Ovary (tissue), 3 donors: Measurements from ENCODE around the gene SLBP.

Experiments
- EP300 ChIP-seq: sonication (generic); formaldehyde crosslinking; IDR thresholded peaks from one replicate; pipeline ENCODE4 v1.6.1; 2017; ENCODE audit warnings: antibody characterized with exemption
- POLR2A ChIP-seq: fragments of 450-650 bp; IDR thresholded peaks from one replicate; pipeline ENCODE4 v1.6.1; 2017; ENCODE audit warnings: antibody characterized with exemption, mild to moderate bottlenecking, moderate library complexity
- TF ChIP-seq, protein P1 (sequence below), 3 donors: fragments of 450-650 bp in 2 of 3; fragments of 200-600 bp in 1 of 3; IDR thresholded peaks; one replicate each; pipeline versions ENCODE4 v1.5.1 to v1.8.0; 2016 to 2022; ENCODE audit warnings: antibody characterized with exemption in 3 of 3, mild to moderate bottlenecking in 1 of 3
- donor health status: DM: no; HTN: no; CAD: no.

DNA sequence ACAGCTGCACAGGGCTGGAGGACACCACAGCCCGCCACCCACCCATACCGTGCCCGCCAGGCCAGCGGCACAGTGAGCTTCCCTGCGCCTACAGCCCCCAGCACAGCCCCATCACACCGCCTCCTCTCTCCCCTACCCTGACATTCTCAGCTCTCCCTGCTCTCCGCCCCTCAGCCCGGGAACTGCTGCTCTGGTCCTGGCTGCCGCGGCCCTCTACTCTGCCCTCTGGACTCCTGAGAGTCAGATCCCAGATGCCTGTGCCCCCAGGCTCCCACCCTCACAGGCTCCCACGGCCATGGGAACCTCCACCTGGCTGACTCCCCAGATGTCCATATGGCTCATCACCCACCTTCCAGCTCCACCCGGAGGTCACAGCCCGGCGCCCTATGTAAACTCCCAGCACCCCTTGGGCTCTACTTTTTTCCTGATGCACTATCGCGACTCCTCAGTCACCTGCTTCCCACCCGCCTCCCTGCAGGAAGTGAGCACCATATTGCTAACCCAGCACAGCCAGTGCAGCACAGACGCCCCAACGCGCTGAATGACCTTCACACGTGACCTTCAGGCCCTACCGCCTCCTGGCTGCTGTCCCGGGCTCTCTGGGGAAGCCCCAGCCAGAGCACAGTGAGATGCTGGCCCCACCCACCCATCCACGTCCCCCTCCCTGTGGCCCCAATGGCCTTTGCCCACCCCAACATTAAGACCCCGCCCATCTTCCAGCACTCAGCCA lies 51.0 kb downstream of the SLBP start:
- no peak for TF ChIP-seq POLR2A
- TF ChIP-seq, protein P1, sequence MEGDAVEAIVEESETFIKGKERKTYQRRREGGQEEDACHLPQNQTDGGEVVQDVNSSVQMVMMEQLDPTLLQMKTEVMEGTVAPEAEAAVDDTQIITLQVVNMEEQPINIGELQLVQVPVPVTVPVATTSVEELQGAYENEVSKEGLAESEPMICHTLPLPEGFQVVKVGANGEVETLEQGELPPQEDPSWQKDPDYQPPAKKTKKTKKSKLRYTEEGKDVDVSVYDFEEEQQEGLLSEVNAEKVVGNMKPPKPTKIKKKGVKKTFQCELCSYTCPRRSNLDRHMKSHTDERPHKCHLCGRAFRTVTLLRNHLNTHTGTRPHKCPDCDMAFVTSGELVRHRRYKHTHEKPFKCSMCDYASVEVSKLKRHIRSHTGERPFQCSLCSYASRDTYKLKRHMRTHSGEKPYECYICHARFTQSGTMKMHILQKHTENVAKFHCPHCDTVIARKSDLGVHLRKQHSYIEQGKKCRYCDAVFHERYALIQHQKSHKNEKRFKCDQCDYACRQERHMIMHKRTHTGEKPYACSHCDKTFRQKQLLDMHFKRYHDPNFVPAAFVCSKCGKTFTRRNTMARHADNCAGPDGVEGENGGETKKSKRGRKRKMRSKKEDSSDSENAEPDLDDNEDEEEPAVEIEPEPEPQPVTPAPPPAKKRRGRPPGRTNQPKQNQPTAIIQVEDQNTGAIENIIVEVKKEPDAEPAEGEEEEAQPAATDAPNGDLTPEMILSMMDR (IDR thresholded peaks at IDR 0.05): no peak
- TF ChIP-seq EP300: no peak
